Fibroblast of pulmonary artery (primary cell): ENCODE data around the gene CLEC2L.

Experiments
- DNase-seq: peaks from one replicate; pipeline ENCODE4 v3.0.0-alpha.2; 2010; ENCODE audit warnings: low read depth
- H3K4me3 ChIP-seq: replicated peaks from 2 replicates; pipeline ENCODE4 v1.5.1; 2011; ENCODE audit warnings: low read depth, mild to moderate bottlenecking, control low read depth, low read length, moderate library complexity
- TF ChIP-seq, protein P1 (sequence below): IDR thresholded peaks from 2 replicates; pipeline ENCODE4 v1.5.1; 2011; ENCODE audit warnings: mild to moderate bottlenecking, control low read depth, low read length, inconsistent platforms; ENCODE audit errors: missing control alignments

Gene CLEC2L

DNA sequence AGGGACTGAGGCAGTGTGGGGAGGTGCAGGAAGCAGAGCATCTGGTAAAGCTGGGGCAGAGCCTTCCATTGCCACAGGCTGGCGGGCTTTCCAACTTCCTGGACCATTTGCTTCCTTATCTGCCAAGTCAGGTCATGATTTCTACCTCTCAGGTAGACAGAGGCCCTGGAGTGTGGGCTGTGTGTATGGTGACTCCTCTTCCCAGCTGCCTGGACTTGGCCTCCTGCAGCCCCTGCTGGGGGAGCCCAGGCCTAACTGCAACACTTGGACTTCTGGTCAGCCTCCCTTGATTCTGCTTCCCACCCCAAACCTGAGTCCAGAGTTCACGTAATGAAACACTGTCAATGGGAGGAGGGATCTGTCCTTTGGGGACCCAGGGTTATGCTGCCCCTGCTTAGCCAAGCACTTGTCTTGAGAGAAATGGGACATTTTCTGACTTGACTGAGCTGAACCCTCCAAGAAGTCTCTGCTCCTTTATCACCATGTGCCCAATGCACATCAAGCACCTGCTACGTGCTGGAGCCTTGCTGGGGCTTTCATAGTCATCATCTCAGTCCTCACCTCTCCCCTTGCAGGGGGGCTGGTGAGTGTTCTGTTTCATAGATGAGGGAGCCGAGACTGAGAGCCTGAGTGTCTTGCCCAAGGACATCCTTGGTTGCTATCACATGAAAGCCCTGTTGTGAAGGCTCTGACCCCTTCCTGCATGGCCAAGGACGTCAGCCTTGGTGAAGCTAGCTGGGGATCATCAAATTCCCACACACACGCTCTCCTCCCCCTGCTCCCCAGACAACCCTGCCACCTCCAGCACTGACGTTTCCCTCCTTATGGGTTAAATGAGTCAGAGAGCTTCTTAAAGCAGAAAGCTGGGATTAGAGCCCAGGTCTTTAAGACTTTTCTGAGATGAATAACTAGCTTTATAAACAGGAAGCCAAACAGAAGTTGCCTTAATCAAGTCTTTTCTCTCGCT is 3.4 kb downstream of the CLEC2L start:
- TF ChIP-seq, protein P1, sequence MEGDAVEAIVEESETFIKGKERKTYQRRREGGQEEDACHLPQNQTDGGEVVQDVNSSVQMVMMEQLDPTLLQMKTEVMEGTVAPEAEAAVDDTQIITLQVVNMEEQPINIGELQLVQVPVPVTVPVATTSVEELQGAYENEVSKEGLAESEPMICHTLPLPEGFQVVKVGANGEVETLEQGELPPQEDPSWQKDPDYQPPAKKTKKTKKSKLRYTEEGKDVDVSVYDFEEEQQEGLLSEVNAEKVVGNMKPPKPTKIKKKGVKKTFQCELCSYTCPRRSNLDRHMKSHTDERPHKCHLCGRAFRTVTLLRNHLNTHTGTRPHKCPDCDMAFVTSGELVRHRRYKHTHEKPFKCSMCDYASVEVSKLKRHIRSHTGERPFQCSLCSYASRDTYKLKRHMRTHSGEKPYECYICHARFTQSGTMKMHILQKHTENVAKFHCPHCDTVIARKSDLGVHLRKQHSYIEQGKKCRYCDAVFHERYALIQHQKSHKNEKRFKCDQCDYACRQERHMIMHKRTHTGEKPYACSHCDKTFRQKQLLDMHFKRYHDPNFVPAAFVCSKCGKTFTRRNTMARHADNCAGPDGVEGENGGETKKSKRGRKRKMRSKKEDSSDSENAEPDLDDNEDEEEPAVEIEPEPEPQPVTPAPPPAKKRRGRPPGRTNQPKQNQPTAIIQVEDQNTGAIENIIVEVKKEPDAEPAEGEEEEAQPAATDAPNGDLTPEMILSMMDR = no peak
- peak; percentile 83 for DNase-seq
- no peak overlapping the region for H3K4me3 ChIP-seq

DNA sequence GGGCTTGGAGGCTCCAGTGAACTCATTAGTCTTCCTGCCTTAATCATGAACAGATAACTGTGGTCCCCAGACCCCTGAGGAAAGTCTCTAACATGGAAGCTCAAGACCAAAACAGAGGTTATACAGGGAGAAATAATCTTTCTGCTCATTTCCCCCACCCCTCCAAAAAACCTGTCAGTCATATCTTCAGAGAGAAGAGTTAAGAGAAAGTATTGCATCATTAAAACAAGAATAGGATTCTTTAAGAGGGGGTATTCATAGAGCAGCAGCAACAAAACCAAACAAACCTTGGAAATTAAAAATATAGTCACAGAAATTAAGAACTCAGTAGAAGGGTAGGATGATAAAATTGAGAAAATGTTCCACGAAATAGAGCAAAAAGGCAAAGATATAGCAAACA is 7.6 kb downstream of the CLEC2L start:
- no peak overlapping the region for H3K4me3 ChIP-seq
- DNase-seq = no peak
- TF ChIP-seq, protein P1 = no peak

DNA sequence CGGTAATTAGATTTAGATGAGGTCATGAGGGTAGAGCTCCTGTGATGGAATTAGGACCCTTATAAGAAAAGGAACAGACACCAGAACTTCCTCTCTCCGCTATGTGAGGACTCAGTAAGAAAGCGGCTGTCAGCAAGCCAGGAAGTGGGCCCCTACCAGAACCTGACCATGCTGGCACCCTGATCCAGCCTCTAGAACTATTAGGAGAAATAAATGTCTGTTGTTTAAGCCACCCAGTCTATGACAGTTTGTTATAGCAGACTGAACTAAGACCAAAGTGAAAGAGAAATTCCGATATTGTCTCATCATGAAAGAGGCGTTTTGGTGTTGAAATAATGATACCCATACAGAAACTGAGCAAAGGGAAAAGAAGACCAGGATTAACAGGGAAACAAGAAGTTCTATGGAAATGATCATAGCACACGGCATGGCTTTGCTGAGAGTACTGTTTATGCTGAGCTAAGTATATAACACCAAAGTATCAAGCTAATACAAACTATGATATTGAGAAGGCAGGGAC is 9.2 kb downstream of the CLEC2L start:
- H3K4me3 ChIP-seq = no peak overlapping the region
- no peak for DNase-seq
- TF ChIP-seq, protein P1 = no peak

DNA sequence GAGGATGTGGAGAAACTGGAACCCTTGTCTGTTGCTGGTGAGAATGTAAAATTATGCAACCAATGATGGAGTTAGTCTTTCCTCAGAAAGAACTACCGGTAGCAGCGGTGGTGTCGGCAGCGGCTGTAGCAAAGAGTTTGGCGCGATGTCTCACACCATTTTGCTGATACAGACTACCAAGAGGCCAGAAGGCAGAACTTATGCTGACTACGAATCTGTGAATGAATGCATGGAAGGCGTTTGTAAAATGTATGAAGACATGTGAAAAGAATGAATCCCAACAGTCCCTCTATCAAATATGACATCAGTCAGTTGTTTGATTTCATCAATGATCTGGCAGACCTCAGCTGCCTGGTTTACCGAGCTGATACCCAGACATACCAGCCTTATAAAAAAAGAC is 10.6 kb downstream of the CLEC2L start:
- H3K4me3 ChIP-seq = no peak overlapping the region
- TF ChIP-seq, protein P1 = no peak
- no peak for DNase-seq

DNA sequence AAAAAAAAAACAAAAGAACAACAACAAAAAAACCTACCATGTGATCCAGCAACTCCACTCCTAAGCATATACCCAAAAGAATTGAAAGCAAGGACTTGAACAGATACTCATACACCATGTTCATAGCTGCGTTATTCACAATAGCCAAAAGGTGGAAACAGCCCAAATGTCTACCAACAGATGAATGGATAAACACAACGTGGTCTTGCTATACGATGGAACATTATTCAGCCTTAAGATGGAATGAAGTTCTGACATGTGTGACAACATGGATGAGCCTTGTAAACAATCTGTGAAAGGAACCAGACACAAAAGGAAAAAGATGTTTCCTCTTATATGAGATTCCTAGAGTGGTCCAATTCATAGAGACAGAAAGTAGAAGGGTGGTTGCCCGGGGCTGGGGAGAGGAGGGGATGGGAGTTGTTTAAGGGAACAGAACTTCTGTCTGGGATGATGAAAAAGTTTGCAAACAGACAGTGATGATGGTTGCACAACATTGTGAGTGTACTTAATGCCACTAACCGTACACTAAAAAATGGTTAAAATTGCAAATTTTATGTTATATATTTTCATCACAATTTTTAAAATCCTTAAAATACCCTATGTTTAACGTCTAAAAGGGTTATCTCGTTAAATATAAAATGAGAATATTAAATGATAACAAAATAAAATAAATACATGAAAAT is 11.6 kb downstream of the CLEC2L start:
- H3K4me3 ChIP-seq = no peak overlapping the region
- TF ChIP-seq, protein P1 = no peak
- no peak for DNase-seq

DNA sequence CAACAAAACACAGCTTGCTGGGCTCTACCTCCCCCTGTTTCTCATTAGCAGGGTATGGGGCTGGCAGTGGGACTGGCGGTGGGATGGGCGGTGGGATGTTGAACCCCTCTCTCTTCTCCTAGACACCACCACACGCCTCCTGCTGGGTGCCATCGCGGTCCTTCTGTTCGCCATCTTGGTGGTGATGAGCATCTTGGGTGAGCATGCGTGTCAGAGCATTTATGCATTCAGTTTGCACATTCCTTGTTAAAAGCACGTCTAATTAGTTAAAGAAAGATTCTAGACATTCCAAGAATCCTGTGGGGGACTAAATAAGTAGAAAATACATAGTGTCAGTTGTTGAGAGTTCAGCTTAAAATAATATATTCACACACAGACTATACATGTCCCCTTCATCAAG is 12.7 kb downstream of the CLEC2L start:
- DNase-seq = no peak
- H3K4me3 ChIP-seq = no peak overlapping the region
- TF ChIP-seq, protein P1 = no peak
